ENCODE data around the gene EME1. TPM values are rescaled to one million over a fixed set of nuclear protein-coding genes. Genes with fewer than 3 reads are reported as not detected.

EME1 gene
- total and polyA plus RNA-seq, 2 of the 13 experiments (the other 11 are each of a cell fraction or from before 2014, with no cell fraction given) = 20.7 to 24.6 TPM

DNA sequence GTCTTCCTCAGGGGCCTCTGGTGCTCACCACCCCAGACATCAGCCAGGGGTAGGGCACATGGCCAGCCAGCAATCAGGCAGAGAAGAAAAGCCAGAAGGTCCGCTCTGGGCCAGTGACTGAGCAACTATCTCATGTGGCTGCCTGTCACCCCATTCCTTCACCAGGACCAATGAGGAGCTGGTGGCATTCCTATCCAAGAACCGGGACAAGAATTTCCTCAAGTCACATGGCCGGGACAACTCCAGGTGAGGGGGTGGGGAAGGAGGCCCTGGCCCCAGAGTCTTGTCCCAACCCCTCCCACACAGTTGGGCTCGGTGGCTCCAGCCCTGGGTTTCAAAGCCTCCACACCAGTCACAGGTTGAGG, 17.7 kb upstream of the EME1 start:
- TF ChIP-seq MAFG (CRISPR knock-in tag; IDR thresholded peaks at IDR 0.05) = no peak
- no peak for TF ChIP-seq ZNF136 (CRISPR knock-in tag; IDR thresholded peaks at IDR 0.05; ENCODE audit: low read depth)
- TF ChIP-seq, protein P1, sequence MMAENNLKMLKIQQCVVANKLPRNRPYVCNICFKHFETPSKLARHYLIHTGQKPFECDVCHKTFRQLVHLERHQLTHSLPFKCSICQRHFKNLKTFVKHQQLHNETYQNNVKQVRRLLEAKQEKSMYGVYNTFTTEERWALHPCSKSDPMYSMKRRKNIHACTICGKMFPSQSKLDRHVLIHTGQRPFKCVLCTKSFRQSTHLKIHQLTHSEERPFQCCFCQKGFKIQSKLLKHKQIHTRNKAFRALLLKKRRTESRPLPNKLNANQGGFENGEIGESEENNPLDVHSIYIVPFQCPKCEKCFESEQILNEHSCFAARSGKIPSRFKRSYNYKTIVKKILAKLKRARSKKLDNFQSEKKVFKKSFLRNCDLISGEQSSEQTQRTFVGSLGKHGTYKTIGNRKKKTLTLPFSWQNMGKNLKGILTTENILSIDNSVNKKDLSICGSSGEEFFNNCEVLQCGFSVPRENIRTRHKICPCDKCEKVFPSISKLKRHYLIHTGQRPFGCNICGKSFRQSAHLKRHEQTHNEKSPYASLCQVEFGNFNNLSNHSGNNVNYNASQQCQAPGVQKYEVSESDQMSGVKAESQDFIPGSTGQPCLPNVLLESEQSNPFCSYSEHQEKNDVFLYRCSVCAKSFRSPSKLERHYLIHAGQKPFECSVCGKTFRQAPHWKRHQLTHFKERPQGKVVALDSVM (CRISPR knock-in tag; IDR thresholded peaks at IDR 0.05) = no peak
- no peak for TF ChIP-seq ZNF572 (CRISPR knock-in tag; IDR thresholded peaks at IDR 0.05)
- no peak for TF ChIP-seq ZBTB8A (CRISPR knock-in tag; IDR thresholded peaks at IDR 0.05; ENCODE audit: borderline replicate concordance, low read depth)
- Histone ChIP-seq H4K20me1 (ENCODE audit: insufficient read depth, low read length) (no peaks in the 10 kb centered on the region), H2AFZ (ENCODE audit: low read length) (no peak overlapping the region), H3K4me1 (ENCODE audit: insufficient read depth, low read length) (peaks cover 15% of the 10 kb centered on the region), H3K4me3 (replicated peaks in 1 of 3; ENCODE audit: insufficient read depth in 1 of 3, low read depth in 2 of 3, low read length in 3 of 3) (no peak overlapping the region), H3K4me2 (ENCODE audit: low read depth, low read length) (no peak overlapping the region), H3K9me3 (ENCODE audit: low read length) (no peaks in the 10 kb centered on the region), H3K27ac (ENCODE audit: extremely low read length, insufficient read depth, low read length) (no peak overlapping the region), H3K36me3 (replicated peaks in 1 of 2; ENCODE audit: control insufficient read depth in 1 of 2, insufficient read depth in 2 of 2, low read length in 2 of 2) (peaks cover 35 to 56% of the 10 kb centered on the region in 2 experiments), H3K27me3 (ENCODE audit: control insufficient read depth in 1 of 2, insufficient read depth in 2 of 2, low read length in 2 of 2) (no peaks in the 10 kb centered on the region), H3K79me2 (ENCODE audit: insufficient read depth, low read length) (no peaks in the 10 kb centered on the region), H3K9ac (ENCODE audit: insufficient read depth, low read depth, low read length) (no peak overlapping the region)
- in situ Hi-C loops (cut with HindIII; ENCODE audit: extremely low pct_ligation_motif_present, low pct_unique_long_range_greater_than_20kb) = no loop called here
- DNase-seq (ENCODE audit: low spot score) = no peak
- intact Hi-C loops (cut with micrococcal nuclease; ENCODE audit: unreplicated experiment) = no loop called here
- POLR2A ChIA-PET = no interaction called here
- ATAC-seq = no peak
- CTCF ChIA-PET (ENCODE audit: low intra/inter-chr PET ratio, low total read pairs) = no interaction called here
- no TSS peak for BruUV-seq (replicated peaks)
- no peak for FAIRE-seq
- 90% methylated on average over 4 of the region's 4 CpGs for WGBS (ENCODE audit: low lambda C conversion rate)

DNA sequence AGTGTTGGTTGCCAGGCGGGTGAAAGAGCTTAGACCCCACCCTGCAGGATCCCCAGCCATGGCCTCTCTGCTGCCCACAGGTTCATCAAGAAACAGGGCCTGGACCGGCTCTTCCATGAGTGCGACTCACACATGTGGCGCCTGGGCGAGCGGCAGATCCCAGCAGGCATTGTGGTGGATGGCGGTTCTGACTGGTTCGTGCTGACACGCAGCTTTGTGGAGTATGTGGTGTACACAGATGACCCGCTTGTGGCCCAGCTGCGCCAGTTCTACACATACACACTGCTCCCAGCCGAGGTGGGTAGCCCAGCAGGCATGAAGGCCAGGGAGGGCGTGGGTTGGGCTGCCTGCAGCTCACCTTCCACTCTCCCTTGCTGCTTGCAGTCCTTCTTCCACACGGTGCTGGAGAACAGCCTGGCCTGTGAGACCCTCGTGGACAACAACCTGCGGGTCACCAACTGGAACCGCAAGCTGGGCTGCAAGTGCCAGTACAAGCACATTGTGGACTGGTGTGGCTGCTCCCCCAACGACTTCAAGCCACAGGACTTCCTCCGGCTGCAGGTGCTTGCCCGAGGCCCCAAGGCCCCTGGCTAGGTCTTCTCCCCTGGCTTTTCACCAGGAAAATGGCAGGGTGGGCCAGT, 17.2 kb upstream of the EME1 start:
- H2AFZ ChIP-seq (ENCODE audit: low read length) = no peak overlapping the region
- H3K4me3 ChIP-seq (replicated peaks in 1 of 3; ENCODE audit: insufficient read depth in 1 of 3, low read depth in 2 of 3, low read length in 3 of 3) = no peak overlapping the region
- no peak overlapping the region for H3K9ac ChIP-seq (ENCODE audit: insufficient read depth, low read depth, low read length)
- no peaks in the 10 kb centered on the region for H3K79me2 ChIP-seq (ENCODE audit: insufficient read depth, low read length)
- H3K4me1 ChIP-seq (ENCODE audit: insufficient read depth, low read length) = peaks cover 15% of the 10 kb centered on the region
- H3K27me3 ChIP-seq (ENCODE audit: control insufficient read depth in 1 of 2, insufficient read depth in 2 of 2, low read length in 2 of 2) = no peaks in the 10 kb centered on the region
- DNase-seq (ENCODE audit: low spot score) (no peak), FAIRE-seq (no peak), ATAC-seq (no peak)
- H3K9me3 ChIP-seq (ENCODE audit: low read length) = no peaks in the 10 kb centered on the region
- ChIA-PET CTCF (ENCODE audit: low intra/inter-chr PET ratio, low total read pairs) (no interaction called here), POLR2A (no interaction called here)
- H3K27ac ChIP-seq (ENCODE audit: extremely low read length, insufficient read depth, low read length) = no peak overlapping the region
- WGBS (ENCODE audit: low lambda C conversion rate) = 95% methylated on average over 14 of the region's 20 CpGs
- intact Hi-C loops (cut with micrococcal nuclease; ENCODE audit: unreplicated experiment) = no loop called here
- H3K36me3 ChIP-seq (replicated peaks in 1 of 2; ENCODE audit: control insufficient read depth in 1 of 2, insufficient read depth in 2 of 2, low read length in 2 of 2) = peaks cover 35 to 56% of the 10 kb centered on the region in 2 experiments
- BruUV-seq (replicated peaks) = no TSS peak
- TF ChIP-seq TRIM24 (CRISPR knock-in tag; IDR thresholded peaks at IDR 0.05) = no peak
- no peak for TF ChIP-seq SKI (IDR thresholded peaks at IDR 0.05; ENCODE audit: partially characterized antibody)
- no peak for TF ChIP-seq KDM3A (CRISPR knock-in tag; IDR thresholded peaks at IDR 0.05; ENCODE audit: low read depth)
- TF ChIP-seq TGIF2 (CRISPR knock-in tag; IDR thresholded peaks at IDR 0.05) = no peak
- TF ChIP-seq TAF1 (CRISPR knock-in tag; IDR thresholded peaks at IDR 0.05) = no peak
- TF ChIP-seq AGO1 (IDR thresholded peaks at IDR 0.05; ENCODE audit: low read depth, low read length, poor library complexity, severe bottlenecking) = peak; percentile 8
- peak in 1 of 2 experiments; percentile 23; a peak in 1 of 4 replicates for TF ChIP-seq POLR2A (IDR thresholded peaks at IDR 0.05; ENCODE audit: insufficient read depth in 1 of 2, low read depth in 2 of 2, low read length in 2 of 2)
- no peak for TF ChIP-seq ZNF749 (CRISPR knock-in tag; IDR thresholded peaks at IDR 0.05; ENCODE audit: borderline replicate concordance)
- in situ Hi-C loops (cut with HindIII; ENCODE audit: extremely low pct_ligation_motif_present, low pct_unique_long_range_greater_than_20kb) = no loop called here
- H3K4me2 ChIP-seq (ENCODE audit: low read depth, low read length) = no peak overlapping the region
- no peaks in the 10 kb centered on the region for H4K20me1 ChIP-seq (ENCODE audit: insufficient read depth, low read length)
